H1 (cell line): ENCODE data around the gene MMP28. TPM values are rescaled to one million over a fixed set of nuclear protein-coding genes. Genes with fewer than 3 reads are reported as not detected.

Experiments
- CTCF ChIA-PET: fragments of 300-600 bp; sonication (Branson Sonifier 250); formaldehyde crosslinking; loops from one replicate; lab custom pipeline; 2021; ENCODE audit not compliant: partially characterized antibody; lab: Charles Lee
- POLR2A ChIA-PET: fragments of 300-600 bp; sonication (Branson Sonifier 250); formaldehyde crosslinking; loops from one replicate; lab custom pipeline; 2021; ENCODE audit warnings: inconsistent platforms; ENCODE audit not compliant: partially characterized antibody; lab: Charles Lee
- DNase-seq, 2 experiments: peaks; one replicate each; pipeline versions ENCODE4 v3.0.0 to v3.0.0-alpha.2; 2010 to 2022; ENCODE audit warnings: low spot score in 2 of 2, low read depth in 1 of 2, mixed read lengths in 1 of 2
- FAIRE-seq: peaks from 2 replicates; lab custom pipeline; 2011; peaks lifted over from hg19 to GRCh38; lab: Jason Lieb, UNC
- H2AFZ ChIP-seq: 2 replicates; pipeline ENCODE4 v1.8.1; 2012; ENCODE audit warnings: low read length, inconsistent platforms
- H2AK5ac ChIP-seq: 2 replicates; pipeline ENCODE4 v1.6.1; 2013; ENCODE audit warnings: low read depth, low read length
- H2BK120ac ChIP-seq: replicated peaks from 2 replicates; pipeline ENCODE3; 2013; ENCODE audit warnings: low read depth, low read length, inconsistent platforms
- H2BK12ac ChIP-seq: 2 replicates; pipeline ENCODE4 v1.6.1; 2013; ENCODE audit warnings: low read depth, low read length
- H2BK15ac ChIP-seq: 2 replicates; pipeline ENCODE4 v1.6.1; 2013; ENCODE audit warnings: low read length
- H2BK20ac ChIP-seq: 2 replicates; pipeline ENCODE4 v1.6.1; 2013; ENCODE audit warnings: low read length
- H2BK5ac ChIP-seq: 2 replicates; pipeline ENCODE4 v1.6.1; 2013; ENCODE audit warnings: low read depth, low read length
- H3K14ac ChIP-seq: 2 replicates; pipeline ENCODE4 v1.6.1; 2013; ENCODE audit warnings: inconsistent platforms; ENCODE audit not compliant: insufficient read length
- H3K18ac ChIP-seq: 2 replicates; pipeline ENCODE4 v1.6.1; 2013; ENCODE audit warnings: low read length; ENCODE audit errors: extremely low read depth
- H3K23ac ChIP-seq: 2 replicates; pipeline ENCODE4 v1.6.1; 2013; ENCODE audit warnings: inconsistent platforms; ENCODE audit not compliant: insufficient read length
- H3K23me2 ChIP-seq: 2 replicates; pipeline ENCODE4 v1.6.1; 2013; ENCODE audit warnings: low read depth, low read length
- H3K27ac ChIP-seq: 2 replicates; pipeline ENCODE4 v1.6.1; 2011; ENCODE audit warnings: low read depth, low read length, inconsistent platforms
- H3K27me3 ChIP-seq, 4 experiments: replicated peaks in 1 of 4; 1 replicate in 1 of 4; 2 replicates in 3 of 4; pipeline versions ENCODE4 v1.6.1 to v1.8.1; 2011 to 2013; ENCODE audit warnings: low read length in 3 of 4, mild to moderate bottlenecking in 3 of 4, inconsistent platforms in 2 of 4, mixed read lengths in 2 of 4, moderate library complexity in 1 of 4; ENCODE audit not compliant: control insufficient read depth in 3 of 4, insufficient read depth in 3 of 4; ENCODE audit errors: extremely low read depth in 1 of 4
- H3K36me3 ChIP-seq, 4 experiments: 2 replicates each; pipeline versions ENCODE4 v1.6.1 to v1.8.1; 2011 to 2013; ENCODE audit warnings: mild to moderate bottlenecking in 4 of 4, low read length in 3 of 4, moderate library complexity in 2 of 4, control low read depth in 1 of 4, inconsistent platforms in 1 of 4; ENCODE audit not compliant: insufficient read depth in 4 of 4, control insufficient read depth in 2 of 4
- H3K4ac ChIP-seq: replicated peaks from 2 replicates; pipeline ENCODE3; 2013; ENCODE audit warnings: low read length, low read depth, mixed read lengths, inconsistent platforms; ENCODE audit not compliant: insufficient read length
- H3K4me1 ChIP-seq, 4 experiments: replicated peaks in 1 of 4; 1 replicate in 1 of 4; 2 replicates in 3 of 4; pipeline versions ENCODE4 v1.6.1 to v1.8.1; 2011 to 2013; ENCODE audit warnings: low read length in 3 of 4, inconsistent platforms in 2 of 4, mixed read lengths in 1 of 4; ENCODE audit not compliant: insufficient read depth in 4 of 4, control insufficient read depth in 3 of 4
- H3K4me2 ChIP-seq, 2 experiments: 2 replicates each; pipeline versions ENCODE4 v1.6.1 to v1.8.1; 2011 to 2013; ENCODE audit warnings: low read depth in 2 of 2, low read length in 2 of 2, control low read depth in 1 of 2, inconsistent platforms in 1 of 2, mild to moderate bottlenecking in 1 of 2; ENCODE audit not compliant: insufficient read depth in 1 of 2
- H3K4me3 ChIP-seq, 4 experiments: fragments of 200-600, 300-600 bp in 1 of 4; sonication (generic), shearing (Covaris generic), sonication (Bioruptor Twin) in 1 of 4; 2 replicates each; pipeline versions ENCODE4 v1.5.1 to v1.8.1; 2011 to 2016; ENCODE audit warnings: low read length in 4 of 4, low read depth in 3 of 4, control low read depth in 2 of 4, inconsistent platforms in 2 of 4, mild to moderate bottlenecking in 2 of 4, mixed read lengths in 1 of 4, moderate library complexity in 1 of 4; ENCODE audit not compliant: insufficient read depth in 2 of 4; ENCODE audit errors: extremely low read depth in 1 of 4
- H3K56ac ChIP-seq: replicated peaks from 2 replicates; pipeline ENCODE3; 2013; ENCODE audit warnings: low read depth, mild to moderate bottlenecking, mixed read lengths, low read length, inconsistent platforms; ENCODE audit not compliant: insufficient read length
- H3K79me1 ChIP-seq: 2 replicates; pipeline ENCODE4 v1.6.1; 2013; ENCODE audit warnings: low read depth, low read length, control low read depth
- H3K79me2 ChIP-seq, 2 experiments: 2 replicates each; pipeline versions ENCODE4 v1.6.1 to v1.8.1; 2012 to 2013; ENCODE audit warnings: low read length in 2 of 2, mild to moderate bottlenecking in 2 of 2, inconsistent platforms in 1 of 2; ENCODE audit not compliant: insufficient read depth in 2 of 2, control insufficient read depth in 1 of 2
- H3K9ac ChIP-seq, 4 experiments: replicated peaks in 1 of 4; 1 replicate in 1 of 4; 2 replicates in 3 of 4; pipeline versions ENCODE4 v1.6.1 to v1.8.1; 2011 to 2013; ENCODE audit warnings: low read depth in 3 of 4, low read length in 3 of 4, control low read depth in 2 of 4, mild to moderate bottlenecking in 2 of 4, moderate library complexity in 2 of 4, inconsistent platforms in 1 of 4; ENCODE audit errors: extremely low read depth in 1 of 4
- H3K9me3 ChIP-seq, 2 experiments: 2 replicates each; pipeline versions ENCODE4 v1.6.1 to v1.8.1; 2012 to 2013; ENCODE audit warnings: mild to moderate bottlenecking in 2 of 2, moderate library complexity in 2 of 2, control low read depth in 1 of 2, inconsistent platforms in 1 of 2, low read depth in 1 of 2, low read length in 1 of 2, mixed read lengths in 1 of 2; ENCODE audit not compliant: insufficient read depth in 2 of 2
- H4K20me1 ChIP-seq, 2 experiments: replicated peaks in 1 of 2; 2 replicates each; pipeline versions ENCODE3 to v1.8.1; 2011 to 2013; ENCODE audit warnings: inconsistent platforms in 2 of 2, low read length in 2 of 2, mild to moderate bottlenecking in 1 of 2; ENCODE audit not compliant: insufficient read depth in 2 of 2, control insufficient read depth in 1 of 2
- H4K5ac ChIP-seq: 2 replicates; pipeline ENCODE4 v1.6.1; 2013; ENCODE audit warnings: low read length, low read depth, mixed read lengths, inconsistent platforms; ENCODE audit not compliant: insufficient read length
- H4K8ac ChIP-seq: 2 replicates; pipeline ENCODE4 v1.8.0; 2013; ENCODE audit warnings: mild to moderate bottlenecking, moderate library complexity, low read length, inconsistent platforms; ENCODE audit not compliant: insufficient read depth; ENCODE audit errors: extremely low read depth
- H4K91ac ChIP-seq: replicated peaks from 2 replicates; pipeline ENCODE3; 2013; ENCODE audit warnings: low read length, mixed read lengths, inconsistent platforms; ENCODE audit not compliant: insufficient read length
- BRCA1 ChIP-seq: IDR thresholded peaks from 2 replicates; pipeline ENCODE4 v1.6.1; 2012; ENCODE audit warnings: low read depth, low read length, improper control_type of control experiment
- HDAC2 ChIP-seq, 2 experiments: fragments of 300-600 bp in 1 of 2; sonication (generic) in 1 of 2; IDR thresholded peaks; 2 replicates each; pipeline ENCODE4 v1.6.1; 2011 to 2012; ENCODE audit warnings: low read depth in 2 of 2, low read length in 2 of 2, mild to moderate bottlenecking in 2 of 2, moderate library complexity in 2 of 2, borderline replicate concordance in 1 of 2, inconsistent platforms in 1 of 2
- JUN ChIP-seq: IDR thresholded peaks from 2 replicates; pipeline ENCODE4 v1.6.1; 2011; ENCODE audit warnings: low read depth, mild to moderate bottlenecking, improper control_type of control experiment, low read length
- KDM5A ChIP-seq: fragments of 200-600 bp; IDR thresholded peaks from 2 replicates; pipeline ENCODE4 v1.7.1; 2012; ENCODE audit warnings: mild to moderate bottlenecking, low read length, inconsistent platforms, mixed read lengths
- PHF8 ChIP-seq: fragments of 200-600 bp; sonication (generic); conservative IDR thresholded peaks from 2 replicates; pipeline ENCODE4 v1.7.1; 2012; ENCODE audit warnings: low read depth, mild to moderate bottlenecking, inconsistent platforms, low read length, moderate library complexity
- SIN3A ChIP-seq, 2 experiments: IDR thresholded peaks in 1 of 2; conservative IDR thresholded peaks in 1 of 2; 2 replicates each; pipeline ENCODE4 v1.6.1; 2011 to 2012; ENCODE audit warnings: low read length in 2 of 2, improper control_type of control experiment in 1 of 2, low read depth in 1 of 2, mild to moderate bottlenecking in 1 of 2
- WGBS, 2 experiments: shearing (Covaris generic) in 1 of 2; methylation state at CpG; one replicate each; pipeline versions ENCODE4 v1.1.6 to v1.1.7; 2013 to 2015; ENCODE audit warnings: low lambda C conversion rate in 2 of 2, mixed read lengths in 2 of 2, inconsistent platforms in 1 of 2, low coverage in 1 of 2, missing lambda C conversion rate in 1 of 2; ENCODE audit not compliant: insufficient replicate concordance in 2 of 2, insufficient coverage in 1 of 2, insufficient read length in 1 of 2; ENCODE audit errors: extremely low coverage in 1 of 2, missing lambda C conversion rate in 1 of 2; 5-methylcytosine and 5-hydroxymethylcytosine counted together
- polyA plus RNA-seq, 7 experiments: library from polyadenylated mRNA; depleted of rRNA in 3 of 7; stranded (reverse) in 5 of 7; unstranded in 2 of 7; fragments of >200 nt in 5 of 7; fragments of 200-250 nt in 2 of 7; gene quantifications; 1 replicate in 5 of 7; 2 replicates in 1 of 7; 4 replicates in 1 of 7; pipeline versions ENCODE4 v1.2.1 to v1.2.3, GENCODE V29; 2011 to 2013; ENCODE audit warnings: missing spikeins in 2 of 7, mixed read lengths in 2 of 7
- total RNA-seq: library from RNA; stranded (reverse); fragmentation: NEBNext Ultra II Directional; extraction: Animal tissue kit (Norgen Biotek cat#: 25700); gene quantifications from 2 replicates; pipeline ENCODE4 v1.2.1, GENCODE V29; 2021
- TF ChIP-seq, protein P1 (sequence below): IDR thresholded peaks from 2 replicates; pipeline ENCODE4 v1.6.1; 2012; ENCODE audit warnings: low read length, inconsistent platforms
- TF ChIP-seq, protein P2 (sequence below), 3 experiments: IDR thresholded peaks; 1 replicate in 2 of 3; 2 replicates in 1 of 3; pipeline versions ENCODE4 v1.5.1 to v1.6.1; 2011; ENCODE audit warnings: low read length in 3 of 3, mild to moderate bottlenecking in 3 of 3, inconsistent platforms in 2 of 3, low read depth in 1 of 3, moderate library complexity in 1 of 3; ENCODE audit not compliant: insufficient read depth in 1 of 3; ENCODE audit errors: control extremely low read depth in 1 of 3

MMP28 gene
- total and polyA plus RNA-seq, 2 of the 8 experiments (the other 6 are each of a cell fraction or from before 2014, with no cell fraction given) = not detected

DNA sequence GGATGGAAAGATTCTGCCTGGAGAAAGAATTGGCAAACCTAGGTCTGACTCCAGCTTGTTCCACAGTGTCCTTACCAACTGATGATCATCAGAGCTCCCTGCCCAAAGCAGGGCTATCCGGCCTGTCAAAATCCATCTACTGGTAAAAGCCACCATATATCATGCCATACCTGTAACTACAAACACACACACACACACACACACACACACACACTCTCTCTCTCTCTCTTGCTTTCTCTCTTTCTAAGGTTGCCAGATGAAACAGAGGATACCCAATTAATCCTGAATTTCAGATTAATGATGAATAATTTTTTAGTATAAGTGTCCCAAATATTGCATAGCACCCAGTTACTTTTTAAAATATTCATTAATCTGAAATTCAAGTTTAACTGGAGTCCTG, 1.5 kb upstream of the MMP28 start:
- H3K23me2 ChIP-seq = peaks cover 11% of the 10 kb centered on the region; the same call in 1 of the 2 replicates
- DNase-seq (peak in 1 of 2 experiments; percentile 2), FAIRE-seq (no peak)
- ChIA-PET POLR2A (interaction anchor here (0.9 to 7.5 kb wide), 2 partner anchors 13 to 23 kb away, joined by 3 to 50 read pairs; partner anchors contain the start of gene TAF15), CTCF (interaction anchor here (0.6 to 11.7 kb wide), 7 partner anchors 8 to 363 kb away, joined by 3 to 179 read pairs (median 4); partner anchors contain the start of genes C17orf50 and TAF15)
- H3K36me3 ChIP-seq = no peaks in the 10 kb centered on the region
- no peak overlapping the region for H3K27ac ChIP-seq
- H4K91ac ChIP-seq = no peak overlapping the region
- no peak overlapping the region for H2BK5ac ChIP-seq
- no peak overlapping the region for H3K4ac ChIP-seq
- H3K9ac ChIP-seq = no peak overlapping the region
- no peak overlapping the region for H3K18ac ChIP-seq
- H2BK15ac ChIP-seq = no peak overlapping the region
- no peak overlapping the region for H3K14ac ChIP-seq
- H3K79me1 ChIP-seq = no peaks in the 10 kb centered on the region
- H2BK120ac ChIP-seq = no peak overlapping the region
- H4K8ac ChIP-seq = no peak overlapping the region
- no peak overlapping the region for H2AK5ac ChIP-seq
- H2BK12ac ChIP-seq = no peak overlapping the region
- H2AFZ ChIP-seq = no peak overlapping the region
- H3K4me1 ChIP-seq = peaks cover 0 to 10% (median 5%) of the 10 kb centered on the region in 4 experiments; a peak in 5 of 7 replicates
- H3K56ac ChIP-seq = no peak overlapping the region
- H2BK20ac ChIP-seq = no peak overlapping the region
- no peaks in the 10 kb centered on the region for H3K79me2 ChIP-seq
- peaks cover 23 to 54% (median 43%) of the 10 kb centered on the region in 4 experiments for H3K27me3 ChIP-seq
- H4K5ac ChIP-seq = no peak overlapping the region
- no peaks in the 10 kb centered on the region for H3K9me3 ChIP-seq
- peaks cover 2% of the 10 kb centered on the region in 2 experiments for H4K20me1 ChIP-seq
- H3K4me2 ChIP-seq = no peak overlapping the region
- 87% methylated on average over 1 of the region's 1 CpG; no CpG with 5 or more reads in 1 of the 2 experiments for WGBS, 2 experiments
- H3K23ac ChIP-seq = no peak overlapping the region
- no peak overlapping the region for H3K4me3 ChIP-seq
- TF ChIP-seq KDM5A (no peak), PHF8 (no peak), SIN3A (conservative IDR thresholded peaks at IDR 0.05 in 1 of 2, IDR thresholded peaks at IDR 0.05 in 1 of 2; ENCODE audit: low read depth in 1 of 2, low read length in 2 of 2) (no peak), HDAC2 (IDR thresholded peaks at IDR 0.05; ENCODE audit: borderline replicate concordance in 1 of 2, low read depth in 2 of 2, low read length in 2 of 2) (no peak), BRCA1 (no peak), JUN (no peak)
- TF ChIP-seq, protein P1, sequence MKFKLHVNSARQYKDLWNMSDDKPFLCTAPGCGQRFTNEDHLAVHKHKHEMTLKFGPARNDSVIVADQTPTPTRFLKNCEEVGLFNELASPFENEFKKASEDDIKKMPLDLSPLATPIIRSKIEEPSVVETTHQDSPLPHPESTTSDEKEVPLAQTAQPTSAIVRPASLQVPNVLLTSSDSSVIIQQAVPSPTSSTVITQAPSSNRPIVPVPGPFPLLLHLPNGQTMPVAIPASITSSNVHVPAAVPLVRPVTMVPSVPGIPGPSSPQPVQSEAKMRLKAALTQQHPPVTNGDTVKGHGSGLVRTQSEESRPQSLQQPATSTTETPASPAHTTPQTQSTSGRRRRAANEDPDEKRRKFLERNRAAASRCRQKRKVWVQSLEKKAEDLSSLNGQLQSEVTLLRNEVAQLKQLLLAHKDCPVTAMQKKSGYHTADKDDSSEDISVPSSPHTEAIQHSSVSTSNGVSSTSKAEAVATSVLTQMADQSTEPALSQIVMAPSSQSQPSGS = no peak
- TF ChIP-seq, protein P2, sequence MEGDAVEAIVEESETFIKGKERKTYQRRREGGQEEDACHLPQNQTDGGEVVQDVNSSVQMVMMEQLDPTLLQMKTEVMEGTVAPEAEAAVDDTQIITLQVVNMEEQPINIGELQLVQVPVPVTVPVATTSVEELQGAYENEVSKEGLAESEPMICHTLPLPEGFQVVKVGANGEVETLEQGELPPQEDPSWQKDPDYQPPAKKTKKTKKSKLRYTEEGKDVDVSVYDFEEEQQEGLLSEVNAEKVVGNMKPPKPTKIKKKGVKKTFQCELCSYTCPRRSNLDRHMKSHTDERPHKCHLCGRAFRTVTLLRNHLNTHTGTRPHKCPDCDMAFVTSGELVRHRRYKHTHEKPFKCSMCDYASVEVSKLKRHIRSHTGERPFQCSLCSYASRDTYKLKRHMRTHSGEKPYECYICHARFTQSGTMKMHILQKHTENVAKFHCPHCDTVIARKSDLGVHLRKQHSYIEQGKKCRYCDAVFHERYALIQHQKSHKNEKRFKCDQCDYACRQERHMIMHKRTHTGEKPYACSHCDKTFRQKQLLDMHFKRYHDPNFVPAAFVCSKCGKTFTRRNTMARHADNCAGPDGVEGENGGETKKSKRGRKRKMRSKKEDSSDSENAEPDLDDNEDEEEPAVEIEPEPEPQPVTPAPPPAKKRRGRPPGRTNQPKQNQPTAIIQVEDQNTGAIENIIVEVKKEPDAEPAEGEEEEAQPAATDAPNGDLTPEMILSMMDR (IDR thresholded peaks at IDR 0.05; ENCODE audit: control extremely low read depth in 1 of 3, insufficient read depth in 1 of 3, low read depth in 1 of 3, low read length in 3 of 3) = no peak
